ENCODE results near the gene CCNDBP1. TPM values are rescaled to one million over a fixed set of nuclear protein-coding genes. Genes with fewer than 3 reads are reported as not detected.

The CCNDBP1 gene
- total and polyA plus RNA-seq, 8 donors = 47.5 to 64.5 (median 55.9) TPM

- intact Hi-C loops (cut with DNase I) = no loop called here
- Histone ChIP-seq H3K4me1 (no peaks in the 10 kb centered on the region), H3K4me3 (no peak overlapping the region), H3K9me3 (no peaks in the 10 kb centered on the region), H3K27ac (no peak overlapping the region), H3K27me3 (no peaks in the 10 kb centered on the region), H3K36me3 (peaks cover 0 to 35% of the 10 kb centered on the region in 2 donors)
- no peak for DNase-seq
- ATAC-seq = no peak
- TF ChIP-seq CTCF (IDR thresholded peaks at IDR 0.05) = no peak
Observed at GRCh38 chr15:43199945-43200488, 14.8 kb downstream of the CCNDBP1 start.

DNA sequence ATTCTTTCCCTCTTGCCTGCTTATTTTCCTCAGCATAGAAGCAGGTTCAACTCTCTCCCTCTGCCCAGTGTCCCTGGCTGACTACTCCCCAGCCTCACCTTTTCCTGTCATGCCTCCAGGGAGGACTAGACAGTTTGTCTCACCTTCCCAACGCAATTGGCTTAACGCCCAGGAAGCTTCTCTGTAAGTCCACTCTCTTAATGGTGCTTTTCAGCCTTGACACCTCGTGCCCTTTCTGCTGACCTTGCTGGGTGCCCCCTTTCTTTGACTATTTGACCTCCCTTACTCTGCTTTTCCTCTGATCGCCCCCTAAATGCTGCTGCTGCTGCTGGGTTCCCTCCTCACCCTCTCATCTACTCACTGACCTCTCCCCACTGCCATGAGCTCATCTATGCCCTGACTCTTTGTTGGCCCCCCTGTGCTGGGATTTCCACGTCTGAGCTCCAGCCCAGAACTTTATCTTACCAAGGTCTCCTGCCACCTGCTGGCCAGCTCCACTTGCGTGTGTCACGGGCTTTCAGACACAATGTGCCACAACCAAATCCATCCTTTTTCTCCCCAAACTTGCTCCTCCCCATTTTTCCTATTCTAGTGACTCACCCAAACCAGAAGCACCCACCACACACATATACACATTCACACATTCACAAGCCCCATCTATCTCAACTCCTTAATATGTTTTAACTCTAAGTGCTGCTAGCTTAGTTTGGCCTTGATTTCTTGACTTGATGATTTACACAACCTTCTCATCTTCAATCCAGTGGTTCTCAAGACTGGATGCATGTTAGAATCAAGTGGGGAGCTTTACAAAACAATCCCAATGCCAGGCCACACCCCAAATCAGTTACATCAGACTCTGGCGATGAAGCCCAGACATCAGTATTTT lies 19.1 kb downstream of the CCNDBP1 start:
- Histone ChIP-seq H3K36me3 (no peaks in the 10 kb centered on the region), H3K9me3 (no peaks in the 10 kb centered on the region), H3K4me1 (no peaks in the 10 kb centered on the region), H3K27ac (no peak overlapping the region), H3K4me3 (no peak overlapping the region), H3K27me3 (peaks cover 0 to 16% of the 10 kb centered on the region in 2 donors)
- DNase-seq (peak in 1 of 4 donors; percentile 44), ATAC-seq (peak; percentile 69)
- TF ChIP-seq CTCF (IDR thresholded peaks at IDR 0.05) = peak; percentile 36 to 38
- intact Hi-C loops (cut with DNase I) = no loop called here

DNA sequence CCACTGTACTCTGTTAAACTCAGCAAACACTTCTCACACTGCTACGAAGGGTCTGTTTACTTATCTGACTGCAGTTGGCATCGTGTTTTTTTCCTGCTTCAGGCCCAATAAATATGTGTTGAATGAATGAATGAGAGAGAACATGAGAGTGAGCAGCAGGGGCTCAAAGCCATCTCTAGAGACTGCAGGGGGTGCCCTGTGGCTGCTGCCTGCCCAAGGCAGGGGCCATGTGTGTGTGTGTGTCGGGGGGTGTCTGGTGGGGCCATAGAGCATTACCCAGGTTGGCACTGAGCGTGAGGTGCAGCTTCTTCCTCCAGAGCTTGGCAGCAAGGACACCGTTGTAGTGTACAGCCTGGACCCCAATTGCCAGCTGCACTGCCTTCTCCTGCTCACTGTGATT lies 20.9 kb downstream of the CCNDBP1 start:
- Histone ChIP-seq H3K9me3 (no peaks in the 10 kb centered on the region), H3K36me3 (no peaks in the 10 kb centered on the region), H3K4me1 (no peaks in the 10 kb centered on the region), H3K27ac (no peak overlapping the region), H3K27me3 (peaks cover 0 to 29% of the 10 kb centered on the region in 2 donors), H3K4me3 (no peak overlapping the region)
- intact Hi-C loops (cut with DNase I) = no loop called here
- no peak for DNase-seq
- ATAC-seq = no peak
- TF ChIP-seq CTCF (IDR thresholded peaks at IDR 0.05) = no peak

DNA sequence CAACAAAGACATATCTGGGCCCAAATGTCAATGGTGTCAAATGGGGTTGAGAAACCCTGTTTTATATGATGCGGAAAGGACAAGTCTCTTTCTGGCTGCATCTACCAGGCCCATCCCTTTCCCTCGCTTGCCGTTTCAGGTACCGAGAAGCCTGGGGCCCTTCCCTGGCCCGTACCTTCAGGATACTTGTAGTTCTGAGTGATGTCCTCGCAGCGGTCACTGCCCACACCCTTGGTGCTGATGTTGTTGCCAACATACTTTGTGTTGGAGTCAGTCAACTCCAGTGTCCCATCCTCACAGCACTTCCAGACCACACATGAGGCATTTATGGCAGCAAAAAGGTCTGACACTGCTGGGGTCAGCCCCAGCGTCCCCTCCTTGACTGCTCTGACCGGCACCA lies 21.8 kb downstream of the CCNDBP1 start:
- Histone ChIP-seq H3K4me3 (no peak overlapping the region), H3K27ac (no peak overlapping the region), H3K27me3 (peaks cover 0 to 29% of the 10 kb centered on the region in 2 donors), H3K36me3 (no peaks in the 10 kb centered on the region), H3K9me3 (no peaks in the 10 kb centered on the region), H3K4me1 (no peaks in the 10 kb centered on the region)
- DNase-seq (no peak), ATAC-seq (no peak)
- intact Hi-C loops (cut with DNase I) = no loop called here
- TF ChIP-seq CTCF (IDR thresholded peaks at IDR 0.05) = no peak
